Liver (tissue), 9 donors: ENCODE measurements around the gene THSD4. TPM values are rescaled to one million over a fixed set of nuclear protein-coding genes. Genes with fewer than 3 reads are reported as not detected.

Experiments used
- DNase-seq: peaks from one replicate; pipeline ENCODE4 v3.0.0-alpha.2; 2017; ENCODE audit warnings: low spot score
- H3K27ac ChIP-seq, 2 donors: one replicate each; pipeline ENCODE4 v1.7.0; 2013; ENCODE audit warnings: inconsistent platforms in 2 of 2, low read length in 2 of 2, control low read depth in 1 of 2, low read depth in 1 of 2, mild to moderate bottlenecking in 1 of 2
- H3K27me3 ChIP-seq, 4 donors: one replicate each; pipeline versions ENCODE4 v1.6.1 to v1.7.0; 2013; ENCODE audit warnings: low read length in 3 of 4, inconsistent platforms in 1 of 4, mild to moderate bottlenecking in 1 of 4, moderate library complexity in 1 of 4; ENCODE audit not compliant: control insufficient read depth in 4 of 4, insufficient read depth in 4 of 4
- H3K36me3 ChIP-seq, 4 donors: one replicate each; pipeline versions ENCODE4 v1.6.1 to v1.7.0; 2013; ENCODE audit warnings: low read length in 3 of 4, mild to moderate bottlenecking in 3 of 4, low read depth in 1 of 4, moderate library complexity in 1 of 4; ENCODE audit not compliant: control insufficient read depth in 4 of 4, insufficient read depth in 3 of 4
- H3K4me1 ChIP-seq, 4 donors: one replicate each; pipeline versions ENCODE4 v1.6.1 to v1.7.0; 2013; ENCODE audit warnings: low read length in 3 of 4, mild to moderate bottlenecking in 3 of 4, moderate library complexity in 1 of 4; ENCODE audit not compliant: control insufficient read depth in 4 of 4, insufficient read depth in 4 of 4
- H3K4me3 ChIP-seq, 3 donors: one replicate each; pipeline versions ENCODE4 v1.6.1 to v1.7.0; 2013; ENCODE audit warnings: low read length in 3 of 3, control low read depth in 1 of 3, low read depth in 1 of 3, mild to moderate bottlenecking in 1 of 3
- H3K9ac ChIP-seq, 2 donors: one replicate each; pipeline ENCODE4 v1.7.0; 2013; ENCODE audit warnings: low read length in 2 of 2, mild to moderate bottlenecking in 2 of 2, moderate library complexity in 2 of 2, control low read depth in 1 of 2, low read depth in 1 of 2
- H3K9me3 ChIP-seq, 4 donors: one replicate each; pipeline versions ENCODE4 v1.6.1 to v1.7.0; 2013; ENCODE audit warnings: low read length in 3 of 4; ENCODE audit not compliant: control insufficient read depth in 4 of 4
- ATF3 ChIP-seq: IDR thresholded peaks from 2 replicates; pipeline ENCODE4 v1.6.1; 2016; ENCODE audit warnings: antibody characterized with exemption
- CTCF ChIP-seq: fragments of 150-350 bp; IDR thresholded peaks from 2 replicates; pipeline ENCODE4 v1.5.1; 2017; ENCODE audit warnings: improper control_type of control experiment, low read depth, low read length; ENCODE audit not compliant: missing input control
- EGR1 ChIP-seq, 2 donors: IDR thresholded peaks; 2 replicates each; pipeline ENCODE4 v1.6.1; 2016 to 2018; ENCODE audit warnings: antibody characterized with exemption in 2 of 2, low read depth in 2 of 2
- FOXA1 ChIP-seq: IDR thresholded peaks from 2 replicates; pipeline ENCODE4 v1.6.1; 2016; ENCODE audit warnings: antibody characterized with exemption
- FOXA2 ChIP-seq: IDR thresholded peaks from 2 replicates; pipeline ENCODE4 v1.6.1; 2016; ENCODE audit warnings: antibody characterized with exemption
- GABPA ChIP-seq, 2 donors: IDR thresholded peaks in 1 of 2; conservative IDR thresholded peaks in 1 of 2; 2 replicates each; pipeline ENCODE4 v1.6.1; 2016; ENCODE audit warnings: antibody characterized with exemption in 2 of 2, mild to moderate bottlenecking in 1 of 2, moderate library complexity in 1 of 2
- HNF4A ChIP-seq, 2 donors: conservative IDR thresholded peaks; 2 replicates each; pipeline ENCODE4 v1.6.1; 2016; ENCODE audit warnings: antibody characterized with exemption in 2 of 2, mild to moderate bottlenecking in 2 of 2
- HNF4G ChIP-seq: IDR thresholded peaks from 2 replicates; pipeline ENCODE4 v1.6.1; 2016; ENCODE audit warnings: antibody characterized with exemption
- JUND ChIP-seq, 2 donors: IDR thresholded peaks; 2 replicates each; pipeline ENCODE4 v1.6.1; 2016; ENCODE audit warnings: antibody characterized with exemption in 2 of 2
- MAX ChIP-seq: IDR thresholded peaks from 2 replicates; pipeline ENCODE4 v1.6.1; 2016; ENCODE audit warnings: antibody characterized with exemption
- NR2F2 ChIP-seq: IDR thresholded peaks from 2 replicates; pipeline ENCODE4 v1.6.1; 2016; ENCODE audit warnings: antibody characterized with exemption
- RAD21 ChIP-seq, 2 donors: IDR thresholded peaks; 2 replicates each; pipeline ENCODE4 v1.6.1; 2016; ENCODE audit warnings: antibody characterized with exemption in 2 of 2, mild to moderate bottlenecking in 2 of 2
- REST ChIP-seq: IDR thresholded peaks from 2 replicates; pipeline ENCODE4 v1.6.1; 2016; ENCODE audit warnings: antibody characterized with exemption, mild to moderate bottlenecking
- RXRA ChIP-seq, 2 donors: IDR thresholded peaks; 2 replicates each; pipeline ENCODE4 v1.6.1; 2017 to 2018; ENCODE audit warnings: antibody characterized with exemption in 2 of 2, mild to moderate bottlenecking in 1 of 2
- SP1 ChIP-seq: IDR thresholded peaks from 2 replicates; pipeline ENCODE4 v1.6.1; 2018; ENCODE audit warnings: antibody characterized with exemption, mild to moderate bottlenecking
- TAF1 ChIP-seq: conservative IDR thresholded peaks from 2 replicates; pipeline ENCODE4 v1.6.1; 2016; ENCODE audit warnings: antibody characterized with exemption, mild to moderate bottlenecking
- YY1 ChIP-seq: IDR thresholded peaks from 2 replicates; pipeline ENCODE4 v1.6.1; 2016; ENCODE audit warnings: antibody characterized with exemption, mild to moderate bottlenecking
- ZBTB33 ChIP-seq: IDR thresholded peaks from 2 replicates; pipeline ENCODE4 v1.6.1; 2016; ENCODE audit warnings: antibody characterized with exemption
- WGBS: extraction: QIAGEN DNeasy Blood & Tissue Kit; methylation state at CpG from one replicate; pipeline ENCODE4 v1.1.7; 2013; 5-methylcytosine and 5-hydroxymethylcytosine counted together
- polyA plus RNA-seq, 2 donors: library from polyadenylated mRNA; stranded (reverse) in 1 of 2; unstranded in 1 of 2; fragments of 200-250 nt in 1 of 2; fragments of >200 nt in 1 of 2; fragmentation: Nextera tagmentation in 1 of 2; extraction: Ambion mirVana in 1 of 2; gene quantifications; one replicate each; pipeline versions ENCODE4 v1.2.1 to v1.2.3, GENCODE V29; 2013 to 2015
- total RNA-seq, 2 donors: library from RNA; depleted of rRNA; stranded (reverse); fragments of >200 nt; gene quantifications; one replicate each; pipeline ENCODE4 v1.2.3, GENCODE V29; 2014
- donor health status: healthy.
- donor health status: healthy.
- donor health status: healthy.
- donor health status: healthy.
- donor health status: healthy.

Gene THSD4
- total and polyA plus RNA-seq, 4 donors, result 0.23 to 11.5 (median 1.9) TPM

- H3K9me3 ChIP-seq, result no peaks in the 10 kb centered on the region
- H3K27me3 ChIP-seq, result no peaks in the 10 kb centered on the region
- H3K27ac ChIP-seq, result no peak overlapping the region
- H3K36me3 ChIP-seq, result peaks cover 0 to 3% (median 0%) of the 10 kb centered on the region in 4 donors
- WGBS, result 90% methylated on average over 7 of the region's 7 CpGs
- H3K4me1 ChIP-seq, result peaks cover 0 to 6% (median 2%) of the 10 kb centered on the region in 4 donors
- H3K9ac ChIP-seq, result no peak overlapping the region
- TF ChIP-seq YY1 (no peak), FOXA2 (no peak), HNF4A (conservative IDR thresholded peaks at IDR 0.05) (no peak), GABPA (IDR thresholded peaks at IDR 0.05 in 1 of 2, conservative IDR thresholded peaks at IDR 0.05 in 1 of 2) (no peak), FOXA1 (no peak), JUND (IDR thresholded peaks at IDR 0.05) (no peak), HNF4G (no peak), CTCF (no peak), NR2F2 (no peak), RAD21 (IDR thresholded peaks at IDR 0.05) (no peak), RXRA (IDR thresholded peaks at IDR 0.05) (no peak), ATF3 (no peak), MAX (no peak), REST (no peak), TAF1 (no peak), SP1 (no peak), ZBTB33 (no peak), EGR1 (IDR thresholded peaks at IDR 0.05; ENCODE audit: low read depth in 2 of 2) (no peak)
- H3K4me3 ChIP-seq, result no peak overlapping the region
- DNase-seq, result no peak
Measured at GRCh38 chr15:71350622-71351378, 235.5 kb downstream of the THSD4 start.
